HG03175 (cell line): ENCODE measurements around the gene ROR2.
"Not testable (repeated sequence)": the region's sequence is repeated elsewhere in the genome, so short reads cannot be mapped to it uniquely, and the experiment has no call there.

ENCODE experiments used
- ATAC-seq: cut with Tn5 transposase; IDR thresholded peaks from one replicate; pipeline ENCODE4 v1.9.1; 2021; ENCODE audit warnings: mild to moderate bottlenecking, moderate library complexity; ENCODE audit not compliant: unreplicated experiment

Gene ROR2

GRCh38 chr9:91547081-91547480, 402.9 kb downstream of the ROR2 start:
- ATAC-seq, result no peak

- ATAC-seq, result no peak
These were observed 403.5 kb downstream of the ROR2 start for GRCh38 chr9:91546574-91546973.

- ATAC-seq, result no peak
These were observed 408.3 kb downstream of the ROR2 start for GRCh38 chr9:91541734-91542133.

- ATAC-seq, result not testable (repeated sequence)
These were observed 409.5 kb downstream of the ROR2 start for GRCh38 chr9:91540506-91540905.

- no peak for ATAC-seq
These were observed 413.8 kb downstream of the ROR2 start for GRCh38 chr9:91536211-91536691.

GRCh38 chr9:91534374-91534773, 415.7 kb downstream of the ROR2 start:
- ATAC-seq, result no peak

- no peak for ATAC-seq
These were observed 416.6 kb downstream of the ROR2 start for GRCh38 chr9:91533382-91533781.

GRCh38 chr9:91532325-91532724, 417.7 kb downstream of the ROR2 start:
- no peak for ATAC-seq

GRCh38 chr9:91530829-91531228, 419.2 kb downstream of the ROR2 start:
- ATAC-seq, result no peak

GRCh38 chr9:91522481-91522880, 427.5 kb downstream of the ROR2 start:
- no peak for ATAC-seq

GRCh38 chr9:91519520-91520277, 430.3 kb downstream of the ROR2 start:
- ATAC-seq, result no peak

- no peak for ATAC-seq
These were observed 431.6 kb downstream of the ROR2 start for GRCh38 chr9:91518462-91518861.

- ATAC-seq, result no peak
These were observed 432.2 kb downstream of the ROR2 start for GRCh38 chr9:91517801-91518200.

GRCh38 chr9:91517332-91517731, 432.7 kb downstream of the ROR2 start:
- ATAC-seq, result not testable (repeated sequence)

GRCh38 chr9:91516777-91517176, 433.3 kb downstream of the ROR2 start:
- ATAC-seq, result peak; percentile 41

GRCh38 chr9:91516081-91516480, 433.9 kb downstream of the ROR2 start:
- ATAC-seq, result no peak

- ATAC-seq, result peak; percentile 68
These were observed 434.8 kb downstream of the ROR2 start for GRCh38 chr9:91515074-91515687.
